H9 (cell line): Measurements from ENCODE around the gene ZNF836. TPM values are rescaled to one million over a fixed set of nuclear protein-coding genes. Genes with fewer than 3 reads are reported as not detected.
A peak's percentile ranks its signal among the peaks of the same experiment; 100 is the strongest.

Source experiments
- DNase-seq: peaks from one replicate; pipeline ENCODE4 v3.0.0-alpha.2; 2017
- H2AFZ ChIP-seq: one replicate; pipeline ENCODE4 v1.6.1; 2013; ENCODE audit warnings: mild to moderate bottlenecking, low read length, control low read depth, moderate library complexity
- H2AK5ac ChIP-seq: 2 replicates; pipeline ENCODE4 v1.6.1; 2013; ENCODE audit warnings: low read length, control low read depth, mixed read lengths; ENCODE audit not compliant: insufficient read length
- H2BK120ac ChIP-seq: one replicate; pipeline ENCODE4 v1.6.1; 2013; ENCODE audit warnings: low read depth, mild to moderate bottlenecking, low read length, control low read depth, inconsistent platforms; ENCODE audit not compliant: poor library complexity, severe bottlenecking
- H2BK12ac ChIP-seq: 2 replicates; pipeline ENCODE4 v1.6.1; 2013; ENCODE audit warnings: low read length, control low read depth, mixed read lengths, low read depth; ENCODE audit not compliant: insufficient read length
- H2BK15ac ChIP-seq: 2 replicates; pipeline ENCODE4 v1.6.1; 2013; ENCODE audit warnings: low read depth, low read length, control low read depth
- H2BK20ac ChIP-seq: one replicate; pipeline ENCODE4 v1.6.1; 2013; ENCODE audit warnings: low read depth, mild to moderate bottlenecking, low read length, control low read depth, inconsistent platforms; ENCODE audit not compliant: poor library complexity, severe bottlenecking
- H2BK5ac ChIP-seq: 2 replicates; pipeline ENCODE4 v1.6.1; 2013; ENCODE audit warnings: low read length, control low read depth, mixed read lengths; ENCODE audit not compliant: insufficient read length
- H3K14ac ChIP-seq: 2 replicates; pipeline ENCODE4 v1.6.1; 2013; ENCODE audit warnings: low read length, control low read depth; ENCODE audit not compliant: insufficient read depth
- H3K18ac ChIP-seq: 2 replicates; pipeline ENCODE4 v1.6.1; 2013; ENCODE audit warnings: low read depth, mild to moderate bottlenecking, mixed read lengths, low read length, control low read depth; ENCODE audit not compliant: insufficient read length
- H3K23ac ChIP-seq: 2 replicates; pipeline ENCODE4 v1.6.1; 2013; ENCODE audit warnings: low read length, control low read depth, mixed read lengths, low read depth; ENCODE audit not compliant: insufficient read length
- H3K23me2 ChIP-seq: 2 replicates; pipeline ENCODE4 v1.6.1; 2013; ENCODE audit warnings: low read depth, mild to moderate bottlenecking, mixed read lengths, low read length, control low read depth; ENCODE audit not compliant: insufficient read length, poor library complexity, severe bottlenecking
- H3K27ac ChIP-seq: 2 replicates; pipeline ENCODE4 v1.5.1; 2013; ENCODE audit warnings: low read length, control low read depth, mixed read lengths, low read depth; ENCODE audit not compliant: insufficient read length
- H3K27me3 ChIP-seq: 2 replicates; pipeline ENCODE4 v1.6.1; 2013; ENCODE audit warnings: low read length, control low read depth, inconsistent platforms; ENCODE audit not compliant: insufficient read depth
- H3K4ac ChIP-seq: 2 replicates; pipeline ENCODE4 v1.6.1; 2013; ENCODE audit warnings: low read depth, mild to moderate bottlenecking, control low read depth, inconsistent platforms, low read length, moderate library complexity
- H3K4me1 ChIP-seq: 2 replicates; pipeline ENCODE4 v1.6.1; 2013; ENCODE audit warnings: low read length, control low read depth, inconsistent platforms; ENCODE audit not compliant: insufficient read depth
- H3K4me2 ChIP-seq: 2 replicates; pipeline ENCODE4 v1.6.1; 2013; ENCODE audit warnings: low read length, control low read depth, mixed read lengths; ENCODE audit not compliant: insufficient read length, insufficient read depth
- H3K56ac ChIP-seq: 2 replicates; pipeline ENCODE4 v1.6.1; 2013; ENCODE audit warnings: low read depth, mild to moderate bottlenecking, mixed read lengths, low read length, control low read depth; ENCODE audit not compliant: insufficient read length
- H3K79me1 ChIP-seq: 2 replicates; pipeline ENCODE4 v1.6.1; 2013; ENCODE audit warnings: low read depth, mild to moderate bottlenecking, moderate library complexity, low read length, control low read depth, inconsistent platforms; ENCODE audit not compliant: insufficient read depth, poor library complexity, severe bottlenecking
- H3K79me2 ChIP-seq: 2 replicates; pipeline ENCODE4 v1.6.1; 2013; ENCODE audit warnings: low read length, control low read depth, inconsistent platforms; ENCODE audit not compliant: insufficient read depth
- H3K9ac ChIP-seq: 2 replicates; pipeline ENCODE4 v1.6.1; 2013; ENCODE audit warnings: low read length, control low read depth, mixed read lengths; ENCODE audit not compliant: insufficient read length; ENCODE audit errors: extremely low read depth
- H3K9me3 ChIP-seq: one replicate; pipeline ENCODE4 v1.6.1; 2013; ENCODE audit warnings: low read depth, low read length, inconsistent platforms; ENCODE audit not compliant: control insufficient read depth
- H3T11ph ChIP-seq: one replicate; pipeline ENCODE4 v1.6.1; 2013; ENCODE audit warnings: mild to moderate bottlenecking, low read length, control low read depth, inconsistent platforms
- H4K20me1 ChIP-seq: one replicate; pipeline ENCODE4 v1.6.1; 2013; ENCODE audit not compliant: control insufficient read depth, insufficient read length, insufficient read depth
- H4K5ac ChIP-seq: 2 replicates; pipeline ENCODE4 v1.6.1; 2013; ENCODE audit warnings: low read depth, mild to moderate bottlenecking, mixed read lengths, low read length, control low read depth; ENCODE audit not compliant: insufficient read length
- H4K8ac ChIP-seq: replicated peaks from 2 replicates; pipeline ENCODE4 v1.6.1; 2013; ENCODE audit warnings: low read length, control low read depth, mixed read lengths, low read depth; ENCODE audit not compliant: insufficient read length
- H4K91ac ChIP-seq: 2 replicates; pipeline ENCODE4 v1.6.1; 2013; ENCODE audit warnings: low read depth, mild to moderate bottlenecking, moderate library complexity, mixed read lengths, low read length, control low read depth; ENCODE audit not compliant: insufficient read length
- H3K27ac Mint-ChIP-seq, 3 experiments: 2 replicates in 2 of 3; 3 replicates in 1 of 3; pipeline ENCODE4 v1.8.0; 2020 to 2021; ENCODE audit warnings: mixed read lengths in 3 of 3, mild to moderate bottlenecking in 1 of 3, moderate library complexity in 1 of 3
- H3K27me3 Mint-ChIP-seq: 2 replicates; pipeline ENCODE4 v1.8.0; 2021; ENCODE audit warnings: low read depth, mild to moderate bottlenecking, moderate library complexity, mixed read lengths
- H3K36me3 Mint-ChIP-seq, 3 experiments: 2 replicates in 2 of 3; 3 replicates in 1 of 3; pipeline ENCODE4 v1.8.0; 2020 to 2021; ENCODE audit warnings: low read depth in 3 of 3, mixed read lengths in 3 of 3; ENCODE audit not compliant: insufficient read depth in 1 of 3
- H3K4me1 Mint-ChIP-seq, 2 experiments: 2 replicates each; pipeline ENCODE4 v1.8.0; 2020; ENCODE audit warnings: mixed read lengths in 2 of 2
- H3K4me3 Mint-ChIP-seq, 2 experiments: 2 replicates in 1 of 2; 3 replicates in 1 of 2; pipeline ENCODE4 v1.8.0; 2020 to 2021; ENCODE audit warnings: mild to moderate bottlenecking in 2 of 2, mixed read lengths in 2 of 2, moderate library complexity in 1 of 2
- H3K9me3 Mint-ChIP-seq, 2 experiments: 2 replicates in 1 of 2; 3 replicates in 1 of 2; pipeline ENCODE4 v1.8.0; 2020; ENCODE audit warnings: mild to moderate bottlenecking in 2 of 2, mixed read lengths in 2 of 2, moderate library complexity in 1 of 2
- WGBS: extraction: QIAGEN DNeasy Blood & Tissue Kit; methylation state at CpG from one replicate; pipeline ENCODE4 v1.1.7; 2013; ENCODE audit warnings: missing lambda C conversion rate, low lambda C conversion rate, mixed read lengths; ENCODE audit not compliant: insufficient read length; ENCODE audit errors: extremely low coverage; 5-methylcytosine and 5-hydroxymethylcytosine counted together
- total RNA-seq: library from RNA; stranded (reverse); gene quantifications from 2 replicates; pipeline ENCODE4 v1.2.1, GENCODE V29; 2021
- TF ChIP-seq, protein P1 (sequence below): fragments of 200-600 bp; sonication (generic); conservative IDR thresholded peaks from 3 replicates; pipeline ENCODE4 v1.8.0; 2021; ENCODE audit warnings: antibody characterized with exemption, mild to moderate bottlenecking

Gene ZNF836
- total RNA-seq, 1 experiment from 2014 or later, result 17.4 TPM

- H3K56ac ChIP-seq, result no peak overlapping the region
- no peaks in the 10 kb centered on the region for H3K9me3 ChIP-seq
- Mint-ChIP-seq H3K27me3 (peaks cover 8% of the 10 kb centered on the region), H3K36me3 (peaks cover 27 to 35% (median 29%) of the 10 kb centered on the region in 3 experiments), H3K4me3 (peak overlapping the region; percentile 95 to 97), H3K9me3 (peaks cover 0 to 5% of the 10 kb centered on the region in 2 experiments; a peak in 4 of 5 replicates), H3K4me1 (peaks cover 16 to 18% of the 10 kb centered on the region in 2 experiments), H3K27ac (no peak overlapping the region)
- no peak overlapping the region for H4K5ac ChIP-seq
- H3K23ac ChIP-seq, result no peak overlapping the region
- H4K20me1 ChIP-seq, result no peaks in the 10 kb centered on the region
- peak overlapping the region; percentile 64 for H3K9ac ChIP-seq
- no peak overlapping the region for H2BK5ac ChIP-seq
- H4K8ac ChIP-seq, result no peak overlapping the region
- peaks cover 14% of the 10 kb centered on the region for H3K23me2 ChIP-seq
- H3K4me1 ChIP-seq, result peaks cover 2% of the 10 kb centered on the region; the same call in 1 of the 2 replicates
- H3K27me3 ChIP-seq, result no peaks in the 10 kb centered on the region
- peak overlapping the region; percentile 88 for H3K4me2 ChIP-seq
- H3K4ac ChIP-seq, result no peak overlapping the region
- WGBS, result no CpG with 5 or more reads among the region's 5 CpGs
- no peak for DNase-seq
- no peak overlapping the region for H2BK15ac ChIP-seq
- H3T11ph ChIP-seq, result no peak overlapping the region
- H2BK12ac ChIP-seq, result no peak overlapping the region
- H3K79me2 ChIP-seq, result no peaks in the 10 kb centered on the region; the same call in 1 of the 2 replicates
- no peak overlapping the region for H2AFZ ChIP-seq
- no peak overlapping the region for H3K14ac ChIP-seq
- no peak overlapping the region for H4K91ac ChIP-seq
- no peak overlapping the region for H2AK5ac ChIP-seq
- no peak overlapping the region for H3K18ac ChIP-seq
- no peak overlapping the region for H2BK120ac ChIP-seq
- no peak overlapping the region for H2BK20ac ChIP-seq
- no peak overlapping the region for H3K27ac ChIP-seq
- TF ChIP-seq, protein P1, sequence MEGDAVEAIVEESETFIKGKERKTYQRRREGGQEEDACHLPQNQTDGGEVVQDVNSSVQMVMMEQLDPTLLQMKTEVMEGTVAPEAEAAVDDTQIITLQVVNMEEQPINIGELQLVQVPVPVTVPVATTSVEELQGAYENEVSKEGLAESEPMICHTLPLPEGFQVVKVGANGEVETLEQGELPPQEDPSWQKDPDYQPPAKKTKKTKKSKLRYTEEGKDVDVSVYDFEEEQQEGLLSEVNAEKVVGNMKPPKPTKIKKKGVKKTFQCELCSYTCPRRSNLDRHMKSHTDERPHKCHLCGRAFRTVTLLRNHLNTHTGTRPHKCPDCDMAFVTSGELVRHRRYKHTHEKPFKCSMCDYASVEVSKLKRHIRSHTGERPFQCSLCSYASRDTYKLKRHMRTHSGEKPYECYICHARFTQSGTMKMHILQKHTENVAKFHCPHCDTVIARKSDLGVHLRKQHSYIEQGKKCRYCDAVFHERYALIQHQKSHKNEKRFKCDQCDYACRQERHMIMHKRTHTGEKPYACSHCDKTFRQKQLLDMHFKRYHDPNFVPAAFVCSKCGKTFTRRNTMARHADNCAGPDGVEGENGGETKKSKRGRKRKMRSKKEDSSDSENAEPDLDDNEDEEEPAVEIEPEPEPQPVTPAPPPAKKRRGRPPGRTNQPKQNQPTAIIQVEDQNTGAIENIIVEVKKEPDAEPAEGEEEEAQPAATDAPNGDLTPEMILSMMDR, result no peak
- no peaks in the 10 kb centered on the region for H3K79me1 ChIP-seq
These were observed 1.1 kb downstream of the ZNF836 start for GRCh38 chr19:52170304-52170703.
